GM18868 (cell line): ENCODE results near the gene CES4A.
"Not testable (repeated sequence)": the region's sequence is repeated elsewhere in the genome, so short reads cannot be mapped to it uniquely, and the experiment has no call there.

Experiments used
- ATAC-seq: cut with Tn5 transposase; IDR thresholded peaks from one replicate; pipeline ENCODE4 v1.9.1; 2021; ENCODE audit warnings: mild to moderate bottlenecking, moderate library complexity; ENCODE audit not compliant: unreplicated experiment

The CES4A gene

GRCh38 chr16:66988197-66988788, at the start of gene CES4A:
Gene CES4A (plus strand): TSS chr16:66988589. CDS start chr16:66988773, 184 bp downstream.
- ATAC-seq: no peak

DNA sequence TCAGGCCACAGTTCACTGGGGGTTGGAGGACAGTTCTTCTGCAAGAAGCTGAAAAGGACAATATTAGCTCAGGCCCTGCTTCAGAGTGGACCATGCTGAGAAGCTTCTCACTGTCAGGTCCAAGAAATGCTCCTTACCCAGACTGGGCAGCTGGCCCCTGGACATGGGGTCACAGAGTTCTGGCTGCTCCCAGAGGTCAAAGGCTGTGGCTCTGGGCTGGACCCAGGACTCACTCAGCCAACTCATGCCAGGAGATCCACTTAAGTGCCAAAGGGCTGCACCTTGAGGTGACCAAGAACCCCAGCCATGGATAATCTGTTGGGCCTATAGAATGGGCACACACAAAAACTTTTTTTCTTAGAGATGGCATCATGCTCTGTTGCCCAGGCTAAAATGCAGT, 49.0 kb upstream of the CES4A start:
- ATAC-seq: no peak

- no peak for ATAC-seq
These were observed 48.2 kb upstream of the CES4A start for GRCh38 chr16:66940236-66940635.

DNA sequence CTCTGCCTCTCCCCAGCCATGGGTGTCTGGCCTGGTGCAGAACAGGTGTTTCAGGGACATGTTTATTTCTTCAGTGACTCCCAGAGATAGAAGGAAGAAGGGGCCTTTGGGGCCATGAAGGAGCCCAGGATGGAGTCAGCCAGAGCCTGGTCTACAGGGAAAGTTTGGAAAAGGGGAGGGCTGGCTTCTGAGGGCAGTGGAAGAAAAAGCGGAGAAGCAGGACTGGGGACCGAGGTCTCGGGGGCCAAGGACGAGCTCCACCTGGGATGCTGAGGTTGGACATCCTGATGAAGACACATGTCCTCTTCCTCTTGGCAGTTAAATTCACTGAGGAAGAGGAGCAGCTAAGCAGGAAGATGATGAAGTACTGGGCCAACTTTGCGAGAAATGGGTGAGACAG, 45.4 kb upstream of the CES4A start:
- no peak for ATAC-seq

- no peak for ATAC-seq
These were observed 44.8 kb upstream of the CES4A start for GRCh38 chr16:66943426-66944053.

- ATAC-seq: no peak
These were observed 44.3 kb upstream of the CES4A start for GRCh38 chr16:66944054-66944441.

DNA sequence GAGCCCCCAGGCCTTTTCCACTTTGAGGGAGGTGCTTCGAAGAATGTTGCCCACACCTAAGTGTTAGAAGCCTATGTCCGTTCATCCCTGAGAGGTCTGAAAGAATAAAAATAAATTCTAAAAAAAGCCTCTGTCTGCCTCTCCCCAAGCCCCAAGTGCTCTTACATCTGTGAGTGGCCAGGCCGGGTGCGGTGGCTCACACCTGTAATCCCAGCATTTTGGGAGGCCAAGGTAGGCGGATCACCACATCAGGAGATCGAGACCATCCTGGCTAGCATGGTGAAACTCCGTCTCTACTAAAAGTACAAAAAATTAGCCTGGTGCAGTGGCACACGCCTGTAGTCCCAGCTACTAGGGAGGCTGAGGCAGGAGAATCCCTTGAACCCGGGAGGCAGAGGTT, 43.4 kb upstream of the CES4A start:
- not testable (repeated sequence) for ATAC-seq

DNA sequence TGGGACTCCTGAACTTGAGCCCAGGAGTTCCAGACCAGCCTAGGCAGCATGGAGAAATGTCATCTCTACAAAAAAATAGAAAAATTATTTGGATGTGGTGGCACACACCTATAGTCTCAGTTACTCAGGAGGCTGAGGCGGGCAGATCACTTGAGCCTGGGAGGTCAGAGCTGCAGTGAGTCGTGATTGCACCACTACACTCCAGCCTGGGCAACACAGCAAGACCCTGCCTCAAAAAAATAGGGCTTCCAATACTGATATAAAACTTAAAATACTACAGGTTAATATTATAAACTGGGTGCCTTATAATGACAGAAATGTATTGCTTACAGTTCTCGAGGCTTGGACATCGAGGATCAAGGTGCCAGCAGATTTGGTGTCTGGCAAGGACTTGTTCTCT, 42.5 kb upstream of the CES4A start:
- no peak for ATAC-seq

DNA sequence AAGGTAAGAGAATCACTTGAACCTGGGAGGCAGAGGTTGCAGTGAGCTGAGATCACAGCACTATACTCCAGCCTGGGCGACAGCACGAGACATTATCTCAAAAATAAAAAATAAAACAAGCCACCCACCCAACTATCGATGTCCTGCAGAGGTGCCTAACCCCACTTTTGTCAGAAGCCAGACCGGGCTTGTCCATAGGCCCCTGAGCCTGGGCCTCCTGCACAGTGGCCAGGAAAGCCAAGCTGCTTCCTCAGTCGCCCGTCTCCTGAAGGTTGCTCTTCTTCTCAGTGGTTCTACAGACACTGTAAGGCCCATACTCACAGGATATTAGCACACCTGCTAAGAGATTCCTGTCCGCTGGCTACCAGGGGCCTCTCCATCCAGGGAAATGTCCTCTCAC, 41.8 kb upstream of the CES4A start:
- ATAC-seq: no peak

- ATAC-seq: no peak
These were observed 41.5 kb upstream of the CES4A start for GRCh38 chr16:66946974-66947301.

DNA sequence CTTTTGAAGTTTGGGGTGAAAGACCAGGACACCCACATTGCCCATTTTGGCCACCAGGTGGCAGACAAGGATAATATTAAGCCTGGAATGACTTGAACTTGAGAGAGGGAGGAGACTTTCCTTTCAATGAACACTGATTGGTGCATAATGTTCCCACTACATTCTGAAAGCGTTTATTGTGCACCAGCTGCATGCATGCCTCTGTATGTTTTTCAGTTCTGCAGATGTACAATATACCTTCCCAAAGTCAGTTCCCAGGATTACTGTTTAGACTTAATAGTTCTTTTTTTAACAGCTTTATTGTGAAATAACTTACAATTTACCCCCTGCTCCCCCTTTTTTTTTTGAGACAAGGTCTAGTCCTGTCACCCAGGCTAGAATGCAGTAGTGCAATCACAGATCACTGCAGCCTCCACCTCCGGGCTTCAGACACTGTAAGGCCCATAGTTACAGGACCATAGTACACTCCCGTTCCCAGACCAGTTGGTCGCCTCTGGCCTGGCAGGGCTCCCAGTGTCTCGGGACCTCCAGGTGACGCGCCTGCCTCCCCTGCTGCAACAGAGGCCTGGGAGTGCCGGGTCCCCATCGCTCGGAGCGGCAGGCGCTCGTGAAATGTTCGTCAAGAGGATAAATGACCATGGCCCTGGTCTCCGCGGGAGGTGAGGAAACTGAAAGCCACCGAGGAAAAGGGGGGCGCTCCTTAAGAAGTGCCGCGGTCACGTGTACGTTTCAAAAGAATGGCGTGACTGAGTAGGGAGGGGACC, 40.9 kb upstream of the CES4A start:
- peak; percentile 69 for ATAC-seq

DNA sequence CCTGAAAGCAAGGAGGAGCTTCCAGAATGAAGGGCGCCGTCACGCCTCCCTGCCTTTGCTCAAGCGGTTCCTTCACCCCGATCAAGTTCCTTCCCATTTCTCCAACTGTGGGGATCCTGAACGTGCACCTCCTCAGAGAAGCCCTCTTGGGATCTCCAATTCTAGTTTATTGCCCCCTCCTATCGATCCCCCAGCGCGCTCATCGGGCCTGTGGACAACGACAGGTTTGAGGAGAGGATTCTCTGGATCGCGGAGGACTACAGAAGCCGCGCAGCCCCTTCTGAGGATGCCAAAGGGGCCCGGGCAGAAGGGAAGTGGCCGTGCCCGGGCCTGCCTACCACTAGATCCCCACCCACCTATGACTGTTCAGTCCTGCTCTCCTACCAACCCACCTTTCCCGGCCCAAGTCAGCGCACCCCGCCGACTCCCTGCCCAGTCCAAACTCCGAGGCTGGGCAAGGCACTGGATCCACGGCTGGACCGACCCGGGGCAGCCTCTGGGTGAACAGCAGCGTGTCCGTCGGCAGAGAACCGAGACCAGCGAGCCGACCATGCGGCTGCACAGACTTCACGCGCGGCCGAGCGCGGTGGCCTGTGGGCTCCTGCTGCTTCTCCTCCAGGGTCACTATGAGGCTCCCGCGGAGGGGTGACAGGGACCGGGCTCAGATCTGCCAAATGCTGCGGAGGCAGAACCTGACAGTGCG, 40.1 kb upstream of the CES4A start:
- ATAC-seq: no peak

GRCh38 chr16:66948837-66949225, 39.6 kb upstream of the CES4A start:
- ATAC-seq: no peak

DNA sequence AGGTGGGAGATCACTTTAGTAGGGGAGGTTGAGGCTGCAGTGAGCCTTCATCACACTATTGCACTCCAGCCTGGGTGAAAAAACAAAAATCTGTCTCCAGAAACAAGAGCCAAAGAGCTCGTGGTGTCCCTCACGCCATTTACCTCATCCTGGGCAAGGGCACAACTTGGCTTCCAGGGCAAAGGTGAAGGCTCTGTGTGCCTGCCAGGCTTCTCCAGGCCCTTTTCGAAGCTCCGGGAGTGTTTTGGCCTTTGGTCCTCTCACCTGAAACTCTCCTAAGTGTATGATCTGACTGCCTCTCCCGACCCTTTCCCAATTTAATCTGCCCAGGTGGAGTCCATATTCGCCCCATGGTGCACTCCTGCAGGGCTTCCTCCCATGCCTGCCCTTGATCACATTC, 38.9 kb upstream of the CES4A start:
- no peak for ATAC-seq

DNA sequence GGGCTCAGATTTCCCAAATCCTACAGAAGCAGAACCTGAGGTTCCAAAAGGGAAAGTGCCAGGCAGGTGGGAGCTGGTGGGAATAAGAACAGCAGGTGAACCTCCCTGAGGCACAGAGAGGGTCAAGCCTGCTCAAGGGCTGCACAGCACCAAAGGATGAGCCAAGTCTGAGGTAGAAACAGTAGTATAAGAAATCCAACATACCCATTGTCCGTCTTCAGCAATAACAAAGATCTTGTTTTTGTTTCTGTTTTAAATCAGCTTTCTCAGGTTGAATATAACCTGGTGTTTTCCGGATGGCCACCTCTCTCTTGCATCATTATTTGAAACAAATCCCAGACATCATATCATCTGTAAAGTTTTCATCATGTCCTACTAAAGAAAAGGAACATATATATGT, 38.0 kb upstream of the CES4A start:
- ATAC-seq: no peak

DNA sequence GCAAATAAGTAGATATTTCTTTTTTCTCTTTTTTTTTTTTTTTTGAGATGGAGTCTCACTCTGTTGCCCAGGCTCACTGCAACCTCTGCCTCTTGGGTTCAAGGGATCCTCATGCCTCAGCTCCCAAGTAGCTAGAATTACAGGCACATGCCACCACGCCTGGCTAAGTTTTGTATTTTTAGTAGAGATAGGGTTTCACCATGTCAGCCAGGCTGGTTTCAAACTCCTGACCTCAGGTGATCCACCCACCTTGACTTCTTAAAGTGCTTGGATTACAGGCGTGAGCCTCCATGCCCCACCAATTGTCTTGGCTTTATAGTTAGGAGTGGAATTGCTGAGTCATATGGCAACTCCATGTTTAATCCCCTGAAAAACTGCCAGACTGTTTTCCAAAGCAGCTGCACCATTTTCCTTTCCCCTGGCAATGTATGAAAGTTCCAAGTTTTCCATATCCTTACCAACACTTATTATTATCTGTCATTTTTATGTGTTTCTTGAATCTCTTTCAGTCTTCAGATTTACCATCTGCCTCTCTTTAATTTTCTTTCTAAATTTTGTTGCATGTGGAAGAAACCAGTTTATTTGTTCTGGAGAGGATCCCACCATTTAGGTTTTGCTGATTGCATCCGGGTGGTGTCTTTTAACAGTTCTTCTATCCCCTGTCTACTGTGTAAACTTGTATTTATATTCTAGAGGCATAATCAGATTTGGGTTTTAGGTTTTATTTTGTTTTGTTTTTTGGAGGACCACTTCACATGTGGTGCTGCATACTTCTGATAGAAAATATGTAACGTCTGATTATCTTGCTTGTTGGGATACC, 37.2 kb upstream of the CES4A start:
- no peak for ATAC-seq

- ATAC-seq: no peak
These were observed 35.8 kb upstream of the CES4A start for GRCh38 chr16:66952430-66953110.

DNA sequence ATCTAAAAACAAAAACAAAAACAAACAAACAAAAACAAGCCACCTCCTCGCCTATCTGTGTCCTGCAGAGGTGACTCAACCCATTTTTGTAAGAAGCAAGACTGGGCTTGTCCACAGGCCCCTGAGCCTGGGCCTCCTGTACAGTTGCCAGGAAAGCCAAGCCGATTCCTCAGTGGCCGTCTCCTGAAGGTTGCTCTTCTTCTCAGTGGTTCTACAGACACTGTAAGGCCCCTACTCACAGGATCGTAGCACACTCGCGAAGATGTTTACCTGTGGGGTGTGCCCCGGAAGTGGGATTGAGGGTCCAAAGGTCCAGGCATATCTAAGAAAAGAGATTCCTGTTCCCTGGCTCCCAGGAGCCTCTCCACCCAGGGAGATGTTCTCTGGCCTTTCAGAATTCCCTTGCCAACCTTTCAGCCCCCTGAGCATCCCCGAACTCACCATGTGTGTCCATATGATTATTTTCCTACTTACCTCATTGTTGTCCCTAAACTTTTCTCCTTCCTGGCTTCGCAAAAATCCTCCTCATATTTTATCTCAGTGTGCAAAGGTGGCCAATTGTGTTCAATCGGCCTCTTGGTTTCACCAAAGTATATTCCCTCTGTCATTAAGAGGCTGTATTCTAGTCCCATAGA, 34.8 kb upstream of the CES4A start:
- ATAC-seq: no peak

DNA sequence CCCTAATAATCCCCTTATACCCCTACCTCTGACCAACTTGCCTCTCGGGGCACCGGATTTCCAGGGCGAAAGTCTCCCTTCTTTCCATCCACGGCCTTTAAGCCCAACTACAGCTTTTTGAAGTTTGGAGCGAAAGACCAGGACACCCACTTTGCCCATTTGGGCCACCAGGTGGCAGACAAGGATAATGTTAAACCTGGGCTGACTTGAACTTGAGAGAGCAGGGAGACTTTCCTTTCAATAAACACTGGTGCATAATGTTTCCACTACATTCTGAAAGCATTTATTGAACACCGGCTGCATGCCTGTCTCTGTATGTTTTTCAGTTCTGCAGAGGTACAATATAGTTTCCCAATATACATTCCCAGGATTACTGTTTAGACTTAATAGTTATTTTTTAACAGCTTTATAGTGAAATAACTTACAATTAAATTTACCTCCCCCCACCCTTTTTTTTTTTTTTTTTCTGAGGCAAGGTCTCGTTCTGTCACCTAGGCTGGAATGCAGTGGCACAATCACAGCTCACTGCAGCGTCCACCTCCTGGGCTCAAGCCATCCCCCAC, 34.2 kb upstream of the CES4A start:
- no peak for ATAC-seq
